K562 (cell line): ENCODE results near the gene PAPOLB. TPM values are rescaled to one million over a fixed set of nuclear protein-coding genes. Genes with fewer than 3 reads are reported as not detected.

Experiments
- ATAC-seq: fragments of 200-7000 bp; cut with Tn5 transposase; 3 replicates; pipeline ENCODE4 v1.9.1; 2020; ENCODE audit warnings: moderate library complexity
- BruUV-seq: library from RNA; stranded (reverse); fragments of 400-500 nt; replicated peaks from 2 replicates; lab custom pipeline; 2021; lab: Mats Ljungman, UMichigan
- CTCF ChIA-PET: fragments of 300-600 bp; formaldehyde crosslinking; extraction: SDS; loops from one replicate; lab custom pipeline; 2021; ENCODE audit warnings: low intra/inter-chr PET ratio; lab: Yijun Ruan, JAX
- POLR2A ChIA-PET: fragments of 300-600, 350-650 bp; sonication (Branson Sonifier 250); formaldehyde crosslinking; extraction: SDS; loops from one replicate; lab custom pipeline; 2021; ENCODE audit warnings: antibody characterized with exemption, inconsistent platforms; lab: Yijun Ruan, JAX
- DNase-seq, 4 experiments: peaks; one replicate each; pipeline versions ENCODE4 v3.0.0 to v3.0.0-alpha.2; 2011 to 2018; ENCODE audit warnings: low spot score in 3 of 4, mixed read lengths in 3 of 4; ENCODE audit errors: extremely low read depth in 1 of 4
- FAIRE-seq: peaks from 2 replicates; lab custom pipeline; 2011; peaks lifted over from hg19 to GRCh38; lab: Jason Lieb, UNC
- H2AFZ ChIP-seq: 2 replicates; pipeline ENCODE4 v1.6.0; 2011; ENCODE audit warnings: low read depth, low read length, control low read depth, inconsistent platforms
- H3K27ac ChIP-seq: fragments of 200-600 bp; 3 replicates; pipeline ENCODE4 v1.8.0; 2011; ENCODE audit warnings: low read depth, mild to moderate bottlenecking, control low read depth, inconsistent platforms, low read length, moderate library complexity, mixed read lengths; ENCODE audit errors: extremely low read depth
- H3K27me3 ChIP-seq, 2 experiments: fragments of 300-600 bp in 1 of 2; 2 replicates in 1 of 2; 3 replicates in 1 of 2; pipeline versions ENCODE4 v1.6.0 to v1.8.0; 2011; ENCODE audit warnings: inconsistent platforms in 2 of 2, low read length in 2 of 2, mild to moderate bottlenecking in 1 of 2, mixed read lengths in 1 of 2, moderate library complexity in 1 of 2; ENCODE audit not compliant: control insufficient read depth in 2 of 2, insufficient read depth in 2 of 2
- H3K36me3 ChIP-seq: fragments of 300-600 bp; 3 replicates; pipeline ENCODE4 v1.8.0; 2011; ENCODE audit warnings: mild to moderate bottlenecking, low read length, inconsistent platforms; ENCODE audit not compliant: control insufficient read depth, insufficient read depth
- H3K4me1 ChIP-seq, 2 experiments: fragments of 200-600 bp in 1 of 2; replicated peaks in 1 of 2; 2 replicates in 1 of 2; 3 replicates in 1 of 2; pipeline versions ENCODE4 v1.5.1 to v1.8.0; 2011; ENCODE audit warnings: inconsistent platforms in 2 of 2, low read length in 2 of 2, mild to moderate bottlenecking in 1 of 2, mixed read lengths in 1 of 2, moderate library complexity in 1 of 2; ENCODE audit not compliant: control insufficient read depth in 2 of 2, insufficient read depth in 2 of 2
- H3K4me2 ChIP-seq: 2 replicates; pipeline ENCODE4 v1.6.1; 2011; ENCODE audit warnings: low read length, control low read depth, inconsistent platforms, mixed read lengths; ENCODE audit not compliant: insufficient read depth
- H3K4me3 ChIP-seq: fragments of 200-600 bp; sonication (generic), shearing (Covaris generic); 2 replicates; pipeline ENCODE4 v1.5.1; 2016; ENCODE audit warnings: control low read depth, inconsistent platforms
- H3K79me2 ChIP-seq: fragments of 200-600 bp; 3 replicates; pipeline ENCODE4 v1.8.0; 2011; ENCODE audit warnings: low read length, inconsistent platforms; ENCODE audit not compliant: control insufficient read depth, insufficient read depth
- H3K9ac ChIP-seq, 2 experiments: 2 replicates each; pipeline versions ENCODE4 v1.6.0 to v1.6.1; 2011; ENCODE audit warnings: low read depth in 2 of 2, low read length in 2 of 2, control low read depth in 1 of 2, inconsistent platforms in 1 of 2, mild to moderate bottlenecking in 1 of 2, mixed read lengths in 1 of 2; ENCODE audit not compliant: insufficient read depth in 1 of 2
- H3K9me1 ChIP-seq: one replicate; pipeline ENCODE4 v1.6.0; 2011; ENCODE audit warnings: inconsistent platforms, mild to moderate bottlenecking, low read length, moderate library complexity; ENCODE audit not compliant: control insufficient read depth, insufficient read depth
- H3K9me3 ChIP-seq: replicated peaks from 2 replicates; pipeline ENCODE4 v1.5.1; 2011; ENCODE audit warnings: low read depth, low read length, inconsistent platforms; ENCODE audit not compliant: control insufficient read depth, insufficient read depth
- H4K20me1 ChIP-seq: replicated peaks from 2 replicates; pipeline ENCODE4 v1.6.1; 2011; ENCODE audit warnings: low read length, inconsistent platforms, mixed read lengths; ENCODE audit not compliant: control insufficient read depth, insufficient read depth
- BHLHE40 ChIP-seq: IDR thresholded peaks from 2 replicates; pipeline ENCODE4 v1.6.1; 2011; ENCODE audit warnings: low read length, improper control_type of control experiment
- CBFA2T2 ChIP-seq: fragments of 450-650 bp; conservative IDR thresholded peaks from 2 replicates; pipeline ENCODE4 v1.6.1; 2017; ENCODE audit warnings: mild to moderate bottlenecking
- ETV5 ChIP-seq: sonication (generic); formaldehyde crosslinking; IDR thresholded peaks from 2 replicates; pipeline ENCODE4 v1.4.0; 2020; ENCODE audit warnings: low read depth, mild to moderate bottlenecking, missing genetic modification reagents
- JUNB ChIP-seq: fragments of 450-650 bp; formaldehyde crosslinking; conservative IDR thresholded peaks from 2 replicates; pipeline ENCODE4 v1.4.0; 2020; ENCODE audit warnings: mild to moderate bottlenecking
- RBM17 ChIP-seq: fragments of 200-400 bp; formaldehyde crosslinking; IDR thresholded peaks from 2 replicates; pipeline ENCODE4 v1.6.1; 2017; ENCODE audit warnings: low read depth, mild to moderate bottlenecking, low read length, borderline replicate concordance
- ZNF3 ChIP-seq: fragments of 250-450 bp; sonication (Bioruptor Pico); IDR thresholded peaks from 2 replicates; pipeline ENCODE4 v1.5.0; 2021; ENCODE audit warnings: mild to moderate bottlenecking, moderate library complexity
- ZNF445 ChIP-seq: fragments of 250-450 bp; sonication (Bioruptor Pico); IDR thresholded peaks from 2 replicates; pipeline ENCODE4 v1.4.0; 2020; ENCODE audit warnings: low read depth, mild to moderate bottlenecking, moderate library complexity
- ZSCAN32 ChIP-seq: fragments of 450-650 bp; formaldehyde crosslinking; IDR thresholded peaks from 2 replicates; pipeline ENCODE4 v1.4.0; 2020; ENCODE audit warnings: mild to moderate bottlenecking, moderate library complexity
- WGBS: fragments of 100-300 bp; shearing (Covaris generic); methylation state at CpG from one replicate; pipeline ENCODE4 v1.1.6; 2016; ENCODE audit warnings: low coverage, mixed read lengths; ENCODE audit not compliant: insufficient coverage; ENCODE audit errors: missing lambda C conversion rate; 5-methylcytosine and 5-hydroxymethylcytosine counted together
- in situ Hi-C: fragments of 300-500 bp; cut with MboI; formaldehyde crosslinking; loops from 4 replicates; pipeline ENCODE4 v1.15.0; 2018; ENCODE audit warnings: inconsistent platforms, mixed read lengths
- intact Hi-C: fragments of 100-400 bp; cut with micrococcal nuclease; formaldehyde crosslinking; loops from 2 replicates; pipeline ENCODE4 v1.14.2; 2022
- polyA plus RNA-seq, 8 experiments: library from polyadenylated mRNA; depleted of rRNA in 4 of 8; stranded (reverse) in 5 of 8; unstranded in 3 of 8; fragments of >200 nt; fragmentation: Nextera tagmentation in 2 of 8; fragmentation: Illumina TruSeq in 1 of 8; extraction: Ambion mirVana in 2 of 8; extraction: Trizol in 1 of 8; gene quantifications; 2 replicates each; pipeline versions ENCODE4 v1.2.1 to v1.2.3, GENCODE V29; 2011 to 2014; ENCODE audit warnings: inconsistent platforms in 1 of 8, missing spikeins in 1 of 8
- total RNA-seq, 7 experiments: library from RNA; depleted of rRNA in 6 of 7; stranded (reverse); fragments of >200 nt in 6 of 7; fragmentation: Illumina TruSeq in 2 of 7; extraction: Trizol in 2 of 7; gene quantifications; 2 replicates each; pipeline versions ENCODE4 v1.2.1 to v1.2.3, GENCODE V29; 2011 to 2021; ENCODE audit warnings: low replicate concordance in 1 of 7
- TF ChIP-seq, protein P1 (sequence below): fragments of 250-450 bp; sonication (Bioruptor Pico); IDR thresholded peaks from 2 replicates; pipeline ENCODE4 v1.8.0; 2021; ENCODE audit warnings: borderline replicate concordance, mild to moderate bottlenecking, moderate library complexity; ENCODE audit not compliant: poor library complexity, severe bottlenecking
- TF ChIP-seq, protein P2 (sequence below), 2 experiments: fragments of 450-650 bp; formaldehyde crosslinking in 1 of 2; IDR thresholded peaks; 2 replicates each; pipeline versions ENCODE4 v1.4.0 to v1.6.1; 2014 to 2020; ENCODE audit warnings: mild to moderate bottlenecking in 2 of 2, borderline replicate concordance in 1 of 2, low read depth in 1 of 2
- TF ChIP-seq, protein P3 (sequence below): fragments of 250-450 bp; sonication (Bioruptor Pico); IDR thresholded peaks from 2 replicates; pipeline ENCODE4 v1.8.0; 2022; ENCODE audit warnings: inconsistent platforms

PAPOLB gene
- total and polyA plus RNA-seq, 9 of the 15 experiments (the other 6 are each of a cell fraction or from before 2014, with no cell fraction given) = 0.04 to 0.33 (median 0.16) TPM; not detected in 4

DNA sequence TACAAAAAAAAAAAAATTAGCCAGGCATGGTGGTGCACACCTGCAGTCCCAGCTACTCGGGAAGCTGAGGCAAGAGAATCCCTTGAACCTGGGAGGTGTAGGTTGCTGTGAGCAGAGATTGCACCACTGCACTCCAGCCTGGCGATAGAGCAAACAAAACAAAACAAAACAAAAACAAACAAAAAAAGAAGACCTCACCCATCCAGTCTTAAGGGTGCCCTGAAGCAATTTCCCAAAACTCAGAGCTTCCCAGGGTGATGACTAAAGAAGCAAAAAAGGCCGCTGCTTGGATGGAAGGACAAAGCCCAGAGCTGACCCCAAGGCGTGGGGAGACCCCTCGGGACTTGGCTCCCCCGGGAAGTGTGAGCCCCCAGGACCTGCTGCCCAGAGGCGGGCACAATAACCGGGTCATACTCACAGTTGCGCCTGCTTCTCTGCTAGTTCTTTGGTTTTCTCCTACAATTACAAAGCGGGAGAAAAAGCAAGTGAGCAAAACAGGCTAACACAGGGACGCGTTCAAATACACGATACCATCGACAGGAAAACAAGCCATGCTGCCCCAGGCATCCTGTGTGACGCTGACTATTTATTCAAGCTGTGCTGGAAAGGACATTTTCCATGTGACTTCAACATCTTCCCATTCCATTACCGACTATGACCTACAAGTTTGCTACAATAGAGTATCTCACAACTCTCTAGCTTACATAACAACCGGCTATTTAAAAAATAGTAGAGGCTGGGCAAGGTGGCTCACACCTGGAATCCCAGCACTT, 29.9 kb downstream of the PAPOLB start:
- ChIA-PET CTCF (no interaction called here), POLR2A (interaction anchor here (0.6 kb wide), 2 partner anchors 7 to 35 kb away, joined by 3 to 4 read pairs; no protein-coding TSS in a partner anchor)
- WGBS = 72% methylated on average over 17 of the region's 17 CpGs
- Histone ChIP-seq H3K4me2 (no peak overlapping the region), H3K9me1 (no peaks in the 10 kb centered on the region), H2AFZ (no peak overlapping the region), H3K9me3 (no peaks in the 10 kb centered on the region), H3K27me3 (no peaks in the 10 kb centered on the region), H3K79me2 (no peaks in the 10 kb centered on the region), H3K9ac (no peak overlapping the region), H3K4me3 (no peak overlapping the region), H3K36me3 (no peaks in the 10 kb centered on the region), H3K4me1 (peaks cover 3 to 17% of the 10 kb centered on the region in 2 experiments; a peak in 3 of 5 replicates), H4K20me1 (no peaks in the 10 kb centered on the region), H3K27ac (no peak overlapping the region)
- no peak for TF ChIP-seq CBFA2T2
- TF ChIP-seq RBM17 = no peak
- TF ChIP-seq ZSCAN32 (CRISPR knock-in tag) = no peak
- TF ChIP-seq, protein P1, sequence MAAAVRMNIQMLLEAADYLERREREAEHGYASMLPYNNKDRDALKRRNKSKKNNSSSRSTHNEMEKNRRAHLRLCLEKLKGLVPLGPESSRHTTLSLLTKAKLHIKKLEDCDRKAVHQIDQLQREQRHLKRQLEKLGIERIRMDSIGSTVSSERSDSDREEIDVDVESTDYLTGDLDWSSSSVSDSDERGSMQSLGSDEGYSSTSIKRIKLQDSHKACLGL (CRISPR knock-in tag) = no peak
- TF ChIP-seq ETV5 (CRISPR knock-in tag) = no peak
- TF ChIP-seq, protein P2, sequence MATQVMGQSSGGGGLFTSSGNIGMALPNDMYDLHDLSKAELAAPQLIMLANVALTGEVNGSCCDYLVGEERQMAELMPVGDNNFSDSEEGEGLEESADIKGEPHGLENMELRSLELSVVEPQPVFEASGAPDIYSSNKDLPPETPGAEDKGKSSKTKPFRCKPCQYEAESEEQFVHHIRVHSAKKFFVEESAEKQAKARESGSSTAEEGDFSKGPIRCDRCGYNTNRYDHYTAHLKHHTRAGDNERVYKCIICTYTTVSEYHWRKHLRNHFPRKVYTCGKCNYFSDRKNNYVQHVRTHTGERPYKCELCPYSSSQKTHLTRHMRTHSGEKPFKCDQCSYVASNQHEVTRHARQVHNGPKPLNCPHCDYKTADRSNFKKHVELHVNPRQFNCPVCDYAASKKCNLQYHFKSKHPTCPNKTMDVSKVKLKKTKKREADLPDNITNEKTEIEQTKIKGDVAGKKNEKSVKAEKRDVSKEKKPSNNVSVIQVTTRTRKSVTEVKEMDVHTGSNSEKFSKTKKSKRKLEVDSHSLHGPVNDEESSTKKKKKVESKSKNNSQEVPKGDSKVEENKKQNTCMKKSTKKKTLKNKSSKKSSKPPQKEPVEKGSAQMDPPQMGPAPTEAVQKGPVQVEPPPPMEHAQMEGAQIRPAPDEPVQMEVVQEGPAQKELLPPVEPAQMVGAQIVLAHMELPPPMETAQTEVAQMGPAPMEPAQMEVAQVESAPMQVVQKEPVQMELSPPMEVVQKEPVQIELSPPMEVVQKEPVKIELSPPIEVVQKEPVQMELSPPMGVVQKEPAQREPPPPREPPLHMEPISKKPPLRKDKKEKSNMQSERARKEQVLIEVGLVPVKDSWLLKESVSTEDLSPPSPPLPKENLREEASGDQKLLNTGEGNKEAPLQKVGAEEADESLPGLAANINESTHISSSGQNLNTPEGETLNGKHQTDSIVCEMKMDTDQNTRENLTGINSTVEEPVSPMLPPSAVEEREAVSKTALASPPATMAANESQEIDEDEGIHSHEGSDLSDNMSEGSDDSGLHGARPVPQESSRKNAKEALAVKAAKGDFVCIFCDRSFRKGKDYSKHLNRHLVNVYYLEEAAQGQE (IDR thresholded peaks at IDR 0.05; ENCODE audit: borderline replicate concordance) = no peak
- TF ChIP-seq, protein P2 (CRISPR knock-in tag; IDR thresholded peaks at IDR 0.05; ENCODE audit: low read depth) = no peak
- no peak for TF ChIP-seq ZNF3 (CRISPR knock-in tag)
- TF ChIP-seq, protein P3, sequence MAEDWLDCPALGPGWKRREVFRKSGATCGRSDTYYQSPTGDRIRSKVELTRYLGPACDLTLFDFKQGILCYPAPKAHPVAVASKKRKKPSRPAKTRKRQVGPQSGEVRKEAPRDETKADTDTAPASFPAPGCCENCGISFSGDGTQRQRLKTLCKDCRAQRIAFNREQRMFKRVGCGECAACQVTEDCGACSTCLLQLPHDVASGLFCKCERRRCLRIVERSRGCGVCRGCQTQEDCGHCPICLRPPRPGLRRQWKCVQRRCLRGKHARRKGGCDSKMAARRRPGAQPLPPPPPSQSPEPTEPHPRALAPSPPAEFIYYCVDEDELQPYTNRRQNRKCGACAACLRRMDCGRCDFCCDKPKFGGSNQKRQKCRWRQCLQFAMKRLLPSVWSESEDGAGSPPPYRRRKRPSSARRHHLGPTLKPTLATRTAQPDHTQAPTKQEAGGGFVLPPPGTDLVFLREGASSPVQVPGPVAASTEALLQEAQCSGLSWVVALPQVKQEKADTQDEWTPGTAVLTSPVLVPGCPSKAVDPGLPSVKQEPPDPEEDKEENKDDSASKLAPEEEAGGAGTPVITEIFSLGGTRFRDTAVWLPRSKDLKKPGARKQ (CRISPR knock-in tag) = no peak
- TF ChIP-seq BHLHE40 = no peak
- TF ChIP-seq JUNB (CRISPR knock-in tag) = no peak
- TF ChIP-seq ZNF445 (CRISPR knock-in tag) = no peak
- intact Hi-C loops (no loop called here), in situ Hi-C loops (no loop called here)
- ATAC-seq = no peak
- DNase-seq = no peak
- no peak for FAIRE-seq
- BruUV-seq = no TSS peak
